GM08714 (cell line): ENCODE data around the gene CHN2.
"Not testable (repeated sequence)": the region's sequence is repeated elsewhere in the genome, so short reads cannot be mapped to it uniquely, and the experiment has no call there.

ENCODE experiments used
- H3K4me3 ChIP-seq: fragments of 200-500 bp; sonication (Bioruptor generic); 2 replicates; pipeline ENCODE4 v1.5.1; 2014; ENCODE audit warnings: mild to moderate bottlenecking, low read length, inconsistent platforms
- ZNF274 ChIP-seq: IDR thresholded peaks from 2 replicates; pipeline ENCODE4 v1.6.1; 2012; ENCODE audit warnings: mild to moderate bottlenecking, low read depth, low read length

CHN2 gene

DNA sequence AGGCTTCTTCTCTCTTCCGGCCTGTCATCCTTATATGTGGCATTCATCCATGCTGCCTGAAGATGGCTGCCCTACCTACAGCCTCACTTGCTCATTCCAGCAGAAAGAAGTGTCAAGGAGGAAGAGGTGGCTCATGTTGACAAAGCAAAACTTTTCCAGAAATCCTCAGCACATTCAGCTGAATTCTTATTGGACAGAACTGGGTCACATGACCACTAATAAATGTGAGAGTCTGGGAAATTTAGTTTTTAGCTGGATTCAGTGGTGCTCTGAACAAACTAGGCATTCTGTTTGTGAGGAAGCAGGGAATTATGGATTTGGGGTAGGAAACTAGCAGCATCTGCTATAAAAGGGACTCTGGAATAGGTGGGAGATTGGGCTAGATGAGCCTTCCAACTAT lies 58.6 kb downstream of the CHN2 start:
- no peak overlapping the region for H3K4me3 ChIP-seq
- no peak for TF ChIP-seq ZNF274

DNA sequence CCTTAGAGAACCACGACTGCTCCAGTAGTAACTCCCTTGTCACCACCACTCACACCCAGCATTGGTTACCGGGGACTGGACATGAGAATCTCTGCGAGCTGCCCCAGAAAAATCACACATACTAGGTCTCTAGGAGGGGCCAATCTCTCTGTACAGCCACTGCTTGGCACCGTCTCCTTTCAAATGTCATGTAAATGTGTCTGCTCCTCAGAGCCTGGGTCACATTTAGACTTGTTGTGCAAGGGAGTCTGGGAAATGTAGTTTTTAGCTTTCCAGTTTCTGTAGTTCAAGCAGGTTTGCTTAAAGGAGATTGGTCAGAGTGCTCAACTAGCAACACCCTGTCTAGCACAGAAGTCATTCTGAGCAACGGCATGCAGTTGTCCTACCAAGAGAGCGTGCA lies 60.0 kb downstream of the CHN2 start:
- no peak overlapping the region for H3K4me3 ChIP-seq
- no peak for TF ChIP-seq ZNF274

DNA sequence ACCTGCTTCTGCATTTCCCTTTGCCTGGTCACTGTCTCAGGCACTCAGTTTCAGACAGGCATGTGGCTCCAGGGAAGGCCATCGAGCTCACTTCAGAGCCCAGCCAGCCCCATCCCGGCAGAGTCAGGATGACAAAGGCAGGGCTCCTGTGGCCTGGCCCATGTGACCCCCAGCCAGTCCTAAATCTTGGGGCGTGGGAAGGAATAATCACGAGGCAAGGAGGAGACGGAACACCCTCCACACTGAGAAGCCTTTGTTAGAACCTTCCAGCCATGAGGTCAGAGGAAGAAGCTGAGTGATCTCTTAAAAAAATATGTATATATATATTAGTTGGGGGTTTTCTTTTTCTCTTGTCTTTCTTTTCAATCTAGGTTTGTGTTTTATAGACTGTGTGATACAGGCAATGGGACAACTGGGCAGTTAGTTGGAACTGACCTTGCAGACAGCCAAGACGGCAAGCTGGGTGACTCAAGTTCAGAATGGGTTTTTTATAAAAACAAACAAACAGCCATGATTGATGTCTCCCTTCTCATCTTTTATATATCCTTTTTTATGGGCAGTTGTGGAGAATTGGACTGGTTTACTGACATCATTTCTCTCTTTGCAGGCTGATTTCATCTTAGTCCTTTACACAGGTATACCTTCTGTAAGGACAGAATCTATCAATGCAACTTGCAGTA lies 60.8 kb downstream of the CHN2 start:
- H3K4me3 ChIP-seq, result no peak overlapping the region
- no peak for TF ChIP-seq ZNF274

DNA sequence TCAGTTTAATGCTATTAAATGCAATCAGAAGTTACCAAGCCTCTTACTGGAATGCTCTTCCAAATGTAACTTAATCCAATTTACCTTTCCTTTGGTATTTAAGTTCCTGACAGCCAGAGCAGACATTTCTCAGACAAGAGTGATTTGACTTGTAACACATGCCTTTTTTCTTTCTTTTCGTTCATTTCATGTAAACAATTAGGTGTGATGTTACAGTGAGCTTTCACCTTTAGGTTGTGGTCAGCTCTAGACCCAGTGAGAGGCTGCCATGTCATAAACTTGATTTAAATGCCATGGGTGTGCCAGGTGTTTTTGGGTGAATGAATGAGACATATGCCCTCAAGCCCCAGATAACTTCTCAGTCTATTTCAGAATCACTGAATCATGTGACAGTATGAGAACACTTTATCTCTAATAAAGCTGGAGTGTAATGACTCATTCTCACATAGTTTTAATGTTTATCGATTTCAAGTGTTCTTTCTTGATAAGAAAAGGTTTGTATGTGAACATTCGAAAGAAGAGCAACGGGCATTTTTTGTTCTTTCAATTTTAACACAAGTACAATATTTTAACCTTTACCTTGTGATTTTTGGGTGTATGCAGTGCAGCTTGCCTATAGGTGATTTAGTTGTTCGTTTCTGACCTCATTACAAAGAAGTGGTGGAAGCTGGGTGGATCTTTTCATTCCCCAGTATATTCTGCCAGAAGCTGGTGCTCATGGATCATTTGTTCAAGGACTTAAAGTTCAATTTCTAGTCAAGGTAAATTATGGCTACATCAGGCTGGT lies 61.5 kb downstream of the CHN2 start:
- no peak for TF ChIP-seq ZNF274
- H3K4me3 ChIP-seq, result no peak overlapping the region

DNA sequence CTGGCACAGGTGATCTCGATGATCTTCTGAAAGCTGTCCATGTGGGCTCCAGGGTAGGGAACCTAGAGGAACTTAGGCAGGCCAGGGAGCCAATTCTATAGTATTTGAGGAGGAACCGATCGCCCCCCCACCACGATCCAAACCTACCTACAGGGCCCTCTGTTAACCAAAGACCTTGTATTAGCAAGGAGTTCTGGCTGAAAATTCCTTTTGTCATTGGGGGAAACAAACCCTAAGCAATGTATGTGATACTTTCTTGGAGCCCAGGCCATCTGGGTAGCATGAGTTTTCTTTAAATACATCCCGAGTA lies 62.1 kb downstream of the CHN2 start:
- H3K4me3 ChIP-seq, result no peak overlapping the region
- TF ChIP-seq ZNF274, result no peak

DNA sequence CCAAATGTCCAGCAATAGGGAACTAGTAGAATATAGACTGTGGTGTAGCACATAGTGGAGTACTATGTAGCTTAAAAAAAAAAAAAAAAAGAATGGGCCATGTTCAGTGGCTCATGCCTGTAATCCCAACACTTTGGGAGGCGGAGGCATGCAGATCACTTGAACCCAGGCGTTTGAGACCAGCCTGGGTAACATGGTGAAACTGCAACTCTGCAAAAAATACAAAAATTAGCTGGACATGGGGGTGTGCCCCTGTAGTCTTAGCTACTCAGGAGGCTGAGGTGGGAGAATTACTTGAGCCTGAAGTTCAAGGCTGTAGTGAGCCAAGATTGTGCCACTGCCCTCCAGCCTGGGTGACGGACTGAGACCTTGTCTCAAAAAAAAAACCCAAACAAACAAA lies 64.4 kb downstream of the CHN2 start:
- no peak overlapping the region for H3K4me3 ChIP-seq
- TF ChIP-seq ZNF274, result no peak

DNA sequence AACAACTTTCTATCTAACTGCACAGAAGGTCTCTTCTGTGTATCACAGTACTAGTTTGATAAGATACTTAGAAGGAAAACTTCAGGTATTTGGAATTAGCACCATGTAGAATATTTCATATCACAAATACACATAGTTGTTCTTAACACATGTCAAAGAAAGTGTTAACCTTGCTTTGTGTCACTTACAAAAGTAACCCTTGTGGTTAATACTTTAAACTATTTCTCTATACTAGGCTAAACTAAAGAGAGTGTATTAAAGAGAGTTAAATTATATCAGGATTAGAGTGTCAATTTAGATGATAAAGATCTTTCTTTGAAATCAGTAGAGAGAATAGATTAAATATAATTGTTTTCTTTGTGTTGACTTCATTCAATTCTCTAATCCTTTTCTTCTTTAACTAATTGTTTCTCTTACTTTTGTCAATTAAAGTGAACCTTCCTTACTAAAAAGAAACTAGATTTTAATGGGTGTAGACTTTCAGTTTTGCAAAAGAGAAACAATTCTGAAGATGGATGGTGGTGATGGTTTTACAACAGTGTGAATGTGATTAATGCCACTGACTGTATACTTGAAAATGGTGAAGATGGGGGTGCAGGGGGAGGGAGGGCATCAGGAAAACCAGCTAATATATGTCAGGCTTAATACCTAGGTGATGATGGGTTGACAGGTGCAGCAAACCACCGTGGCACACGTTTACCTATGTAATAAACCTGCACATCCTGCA lies 67.8 kb downstream of the CHN2 start:
- TF ChIP-seq ZNF274, result no peak

DNA sequence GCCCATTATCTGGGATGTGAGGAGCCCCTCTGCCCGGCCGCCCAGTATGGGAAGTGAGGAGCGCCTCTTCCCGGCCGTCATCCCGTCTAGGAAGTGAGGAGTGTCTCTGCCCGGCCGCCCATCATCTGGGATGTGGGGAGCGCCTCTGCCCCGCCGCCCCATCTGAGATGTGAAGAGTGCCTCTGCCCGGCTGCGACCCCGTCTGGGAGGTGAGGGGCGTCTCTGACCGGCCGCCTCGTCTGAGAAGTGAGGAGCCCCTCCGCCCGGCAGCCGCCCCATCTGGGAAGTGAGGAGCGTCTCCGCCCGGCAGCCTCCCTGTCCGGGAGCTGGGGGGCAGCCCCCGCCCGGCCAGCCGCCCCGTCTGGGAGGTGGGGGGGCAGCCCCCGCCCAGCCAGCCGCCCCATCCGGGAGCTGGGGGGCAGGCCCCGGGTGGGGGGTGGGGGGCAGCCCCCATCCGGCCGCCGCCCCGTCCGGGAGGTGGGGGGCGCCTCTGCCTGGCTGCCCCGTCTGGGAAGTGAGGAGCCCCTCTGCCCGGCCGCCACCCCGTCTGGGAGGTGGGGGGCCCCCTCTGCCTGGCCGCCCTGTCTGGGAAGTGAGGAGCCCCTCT lies 69.1 kb downstream of the CHN2 start:
- not testable (repeated sequence) for H3K4me3 ChIP-seq

More for the DNA sequence above, 67.8 kb downstream of the CHN2 start:
- H3K4me3 ChIP-seq, result no peak overlapping the region

DNA sequence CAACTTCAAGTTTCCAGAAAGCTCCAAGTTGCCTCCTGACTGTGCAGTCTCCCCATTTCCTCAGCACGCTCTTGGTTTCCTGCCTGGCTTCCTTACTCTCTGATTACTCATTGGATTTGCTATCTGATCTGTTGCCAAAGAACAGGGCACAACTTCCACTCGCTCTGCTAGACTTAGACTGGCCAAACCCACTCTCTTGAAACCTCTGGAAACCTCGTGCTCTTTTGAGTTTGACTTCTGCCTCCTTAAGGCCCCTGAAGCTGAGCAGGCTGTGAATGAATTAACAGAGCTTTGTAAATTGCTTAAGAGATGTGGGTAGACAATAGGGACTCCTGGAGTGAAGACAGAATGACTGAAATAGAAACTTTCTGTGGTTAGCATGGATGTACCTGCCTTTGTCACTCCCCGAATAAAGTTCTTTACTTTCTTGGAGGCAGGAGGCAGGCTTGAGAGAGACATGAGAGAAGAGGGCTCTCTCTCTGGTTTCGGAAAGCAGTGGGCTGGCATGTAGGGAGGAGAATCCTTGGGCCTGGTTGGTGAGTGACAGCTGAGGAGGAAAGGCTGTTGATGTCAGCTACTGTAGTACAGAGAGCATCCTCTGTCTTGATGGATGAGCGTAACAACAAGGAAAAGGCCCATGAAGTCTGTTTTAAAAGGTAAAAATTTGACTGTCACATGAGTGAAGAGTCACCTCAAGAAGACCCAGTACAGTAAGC lies 70.8 kb downstream of the CHN2 start:
- no peak for TF ChIP-seq ZNF274
- no peak overlapping the region for H3K4me3 ChIP-seq

DNA sequence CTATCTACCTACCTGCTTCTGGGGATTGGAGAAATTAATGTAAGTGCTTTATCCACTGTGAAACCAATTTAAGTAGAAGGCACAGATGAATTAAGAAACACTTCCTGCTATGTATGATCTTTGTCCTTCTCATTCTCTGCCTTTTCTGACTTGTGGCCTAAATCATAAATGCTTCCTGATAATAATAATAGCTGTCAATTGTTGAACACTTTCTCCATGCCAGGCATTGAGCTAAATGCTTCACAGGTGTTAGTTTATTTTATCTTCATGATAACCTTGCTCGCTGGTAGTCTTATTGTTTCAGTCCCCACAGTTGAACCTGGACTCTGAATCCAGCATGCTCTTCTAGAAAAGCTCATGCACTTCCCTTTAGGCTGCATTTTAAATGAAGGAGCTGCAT lies 75.4 kb downstream of the CHN2 start:
- TF ChIP-seq ZNF274, result no peak
- no peak overlapping the region for H3K4me3 ChIP-seq

DNA sequence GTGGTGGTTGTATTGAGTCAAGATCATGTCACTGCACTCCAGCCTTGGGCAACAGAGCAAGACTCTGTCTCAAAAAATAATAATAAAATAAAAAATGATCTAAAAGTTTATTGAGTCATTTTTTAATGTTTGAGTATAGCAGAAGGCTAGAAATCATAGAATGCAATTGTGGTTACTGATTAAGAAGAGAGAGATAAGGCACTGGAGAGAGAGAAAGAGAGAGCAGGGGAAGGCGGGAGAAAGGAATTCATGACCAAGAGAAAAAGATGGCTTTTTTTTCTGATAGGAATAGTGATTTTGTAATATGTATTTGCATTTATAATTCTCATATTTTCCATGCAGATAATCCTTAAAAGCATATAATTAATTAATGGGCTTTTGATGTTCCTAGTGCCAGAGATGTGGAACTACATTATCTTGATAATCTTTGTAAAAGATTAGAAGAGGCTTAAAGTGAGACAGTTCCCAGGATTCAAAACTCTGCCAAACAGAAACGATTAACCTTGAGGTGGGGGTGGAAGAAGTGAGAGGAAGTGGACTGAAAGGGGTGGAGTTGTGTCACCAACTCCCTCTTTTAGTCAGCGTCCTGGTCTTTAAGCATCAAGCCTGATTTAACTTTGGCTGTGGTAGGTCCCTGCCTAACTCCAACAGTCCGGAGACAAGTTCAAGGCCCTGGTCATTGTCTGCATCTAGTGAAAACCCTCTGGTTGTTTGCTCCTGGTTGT lies 76.2 kb downstream of the CHN2 start:
- no peak overlapping the region for H3K4me3 ChIP-seq
- TF ChIP-seq ZNF274, result no peak

DNA sequence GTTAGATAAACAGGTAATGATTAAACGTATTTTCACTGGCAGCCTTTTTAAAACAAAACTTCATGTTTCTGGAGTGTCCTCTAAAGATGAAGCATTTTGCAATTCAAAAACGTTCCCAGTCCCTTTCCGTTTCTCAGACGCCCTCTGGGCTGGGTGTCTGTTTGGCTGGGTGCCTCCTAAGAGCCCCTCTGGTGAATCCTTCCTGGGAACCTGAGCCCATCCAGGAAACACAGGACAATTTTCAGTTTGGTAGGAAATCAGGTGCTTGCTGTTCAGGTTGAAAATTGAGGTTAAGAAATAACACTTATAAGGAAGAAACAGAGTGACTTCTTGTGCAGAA lies 76.7 kb downstream of the CHN2 start:
- H3K4me3 ChIP-seq, result no peak overlapping the region
- no peak for TF ChIP-seq ZNF274

DNA sequence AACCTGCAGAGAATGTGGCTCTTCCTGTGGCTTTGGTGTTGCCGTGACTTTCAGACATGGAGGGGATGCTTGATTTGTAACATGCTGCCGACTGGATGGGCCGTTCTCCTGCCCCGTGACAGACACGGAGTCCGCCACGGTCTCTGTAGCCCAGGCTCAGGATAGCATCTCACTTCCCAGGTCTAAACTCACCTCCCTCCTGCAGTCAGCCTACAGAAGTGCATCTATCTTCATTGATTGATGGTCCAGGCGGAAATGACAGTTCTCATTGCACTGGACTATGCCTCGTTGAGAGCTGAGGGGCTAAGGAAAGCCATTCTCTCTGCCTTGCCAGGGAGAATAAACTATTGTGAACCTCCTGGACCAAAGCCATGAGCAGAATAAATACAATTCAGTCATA lies 77.5 kb downstream of the CHN2 start:
- no peak overlapping the region for H3K4me3 ChIP-seq
- no peak for TF ChIP-seq ZNF274
